ENCODE measurements around the gene CAMTA2.

The CAMTA2 gene

GRCh38 chr17:4947010-4947410 is 40.5 kb downstream of the CAMTA2 start:
- DNase-seq: peak; percentile 18 to 62 (median 47)

- DNase-seq: peak; percentile 21 to 54 (median 40)
These were observed 41.0 kb downstream of the CAMTA2 start for GRCh38 chr17:4946312-4946976.

GRCh38 chr17:4945944-4946280 is 41.6 kb downstream of the CAMTA2 start:
- DNase-seq: no peak

- DNase-seq: peak; percentile 86 to 92 (median 90)
These were observed 42.1 kb downstream of the CAMTA2 start for GRCh38 chr17:4945176-4945943.

GRCh38 chr17:4944554-4945175 is 42.8 kb downstream of the CAMTA2 start:
- no peak for DNase-seq

- DNase-seq: peak in 3 of 4 experiments; percentile 26 to 47 (median 38)
These were observed 43.3 kb downstream of the CAMTA2 start for GRCh38 chr17:4944163-4944553.

- DNase-seq: no peak
These were observed 44.5 kb downstream of the CAMTA2 start for GRCh38 chr17:4942760-4943508.

GRCh38 chr17:4941319-4941610 is 46.2 kb downstream of the CAMTA2 start:
- no peak for DNase-seq

- DNase-seq: peak in 2 of 4 experiments; percentile 31 to 53
These were observed 46.7 kb downstream of the CAMTA2 start for GRCh38 chr17:4940555-4941318.

GRCh38 chr17:4939796-4940554 is 47.5 kb downstream of the CAMTA2 start, which contains the start of the genes RNF167 and SLC25A11:
Gene RNF167, plus strand, starts transcription at chr17:4940268. Its CDS starts 642 bp downstream, at chr17:4940910.
Gene SLC25A11, minus strand, starts transcription at chr17:4940046. Its CDS starts 136 bp downstream, at chr17:4939910.
- DNase-seq: peak; percentile 98 to 100 (median 100)

GRCh38 chr17:4939546-4939795 is 48.0 kb downstream of the CAMTA2 start:
- DNase-seq: no peak

- DNase-seq: peak in 2 of 4 experiments; percentile 15 to 27
These were observed 48.6 kb downstream of the CAMTA2 start for GRCh38 chr17:4938688-4939545.

- no peak for DNase-seq
These were observed 49.4 kb downstream of the CAMTA2 start for GRCh38 chr17:4938069-4938491.

- DNase-seq: no peak
These were observed 49.9 kb downstream of the CAMTA2 start for GRCh38 chr17:4937553-4937952.

GRCh38 chr17:4936436-4936835 is 51.0 kb downstream of the CAMTA2 start:
- no peak for DNase-seq

GRCh38 chr17:4935650-4936049 is 51.8 kb downstream of the CAMTA2 start:
- DNase-seq: no peak

- DNase-seq: peak; percentile 49 to 76 (median 68)
These were observed 53.1 kb downstream of the CAMTA2 start for GRCh38 chr17:4934173-4934979.

GRCh38 chr17:4933646-4934045 is 53.8 kb downstream of the CAMTA2 start:
- DNase-seq: no peak

GRCh38 chr17:4932756-4933155 is 54.7 kb downstream of the CAMTA2 start:
- DNase-seq: no peak

- DNase-seq: peak in 1 of 4 experiments; percentile 40
These were observed 55.5 kb downstream of the CAMTA2 start, which contains the start of gene GP1BA for GRCh38 chr17:4931963-4932362. Gene GP1BA, plus strand, starts transcription at chr17:4932277. Its CDS starts 328 bp downstream, at chr17:4932605.
